Uterus (tissue), 4 donors: Measurements from ENCODE around the gene EPB41. TPM values are rescaled to one million over a fixed set of nuclear protein-coding genes. Genes with fewer than 3 reads are reported as not detected.
"Not testable (repeated sequence)": the region's sequence is repeated elsewhere in the genome, so short reads cannot be mapped to it uniquely, and the experiment has no call there.

Experiments used
- DNase-seq, 2 donors: peaks; one replicate each; pipeline ENCODE4 v3.0.0-alpha.2; 2019 to 2020
- H3K27ac ChIP-seq, 2 donors: fragments of 200-600 bp; sonication (generic); 1 replicate in 1 of 2; 2 replicates in 1 of 2; pipeline ENCODE4 v1.5.1; 2016 to 2018
- H3K27me3 ChIP-seq, 2 donors: fragments of 200-600 bp; sonication (generic); one replicate each; pipeline ENCODE4 v1.5.1; 2018 to 2019; ENCODE audit warnings: control low read depth in 1 of 2
- H3K36me3 ChIP-seq, 2 donors: fragments of 200-600 bp; sonication (generic); one replicate each; pipeline ENCODE4 v1.5.1; 2019; ENCODE audit warnings: control low read depth in 1 of 2
- H3K4me1 ChIP-seq, 2 donors: fragments of 200-600 bp; sonication (generic); one replicate each; pipeline ENCODE4 v1.5.1; 2018 to 2019; ENCODE audit warnings: control low read depth in 1 of 2
- H3K4me3 ChIP-seq, 2 donors: fragments of 200-600 bp; sonication (generic); 1 replicate in 1 of 2; 2 replicates in 1 of 2; pipeline ENCODE4 v1.5.1; 2018 to 2019; ENCODE audit warnings: mild to moderate bottlenecking in 1 of 2
- H3K9me3 ChIP-seq, 2 donors: fragments of 200-600 bp; sonication (generic); one replicate each; pipeline ENCODE4 v1.5.1; 2019; ENCODE audit warnings: control low read depth in 1 of 2
- POLR2A ChIP-seq, 2 donors: fragments of 450-650 bp; IDR thresholded peaks; one replicate each; pipeline ENCODE4 v1.6.1; 2016; ENCODE audit warnings: antibody characterized with exemption in 2 of 2, mild to moderate bottlenecking in 1 of 2, moderate library complexity in 1 of 2
- intact Hi-C: fragments of 100-400 bp; cut with DNase I; formaldehyde crosslinking; loops from one replicate; pipeline ENCODE4 v1.15.1; 2023; ENCODE audit warnings: low total_unique reads
- total RNA-seq, 4 donors: library from RNA; depleted of rRNA in 3 of 4; stranded (reverse); fragments of >200 nt in 3 of 4; gene quantifications; one replicate each; pipeline versions ENCODE4 v1.1.0 to v1.2.4, GENCODE V29; 2014 to 2023
- TF ChIP-seq, protein P1 (sequence below), 4 experiments: fragments of 200-600 bp in 2 of 4; fragments of 450-650 bp in 2 of 4; sonication (generic) in 2 of 4; IDR thresholded peaks; one replicate each; pipeline ENCODE4 v1.5.1; 2016 to 2019; ENCODE audit warnings: antibody characterized with exemption in 4 of 4, mild to moderate bottlenecking in 2 of 4, moderate library complexity in 1 of 4
- donor health status: DM: yes; HTN: yes; CAD: no.

The EPB41 gene
- total RNA-seq, 4 donors from 2014 or later: 16.2 to 1,146 (median 45.4) TPM

- TF ChIP-seq, protein P1, sequence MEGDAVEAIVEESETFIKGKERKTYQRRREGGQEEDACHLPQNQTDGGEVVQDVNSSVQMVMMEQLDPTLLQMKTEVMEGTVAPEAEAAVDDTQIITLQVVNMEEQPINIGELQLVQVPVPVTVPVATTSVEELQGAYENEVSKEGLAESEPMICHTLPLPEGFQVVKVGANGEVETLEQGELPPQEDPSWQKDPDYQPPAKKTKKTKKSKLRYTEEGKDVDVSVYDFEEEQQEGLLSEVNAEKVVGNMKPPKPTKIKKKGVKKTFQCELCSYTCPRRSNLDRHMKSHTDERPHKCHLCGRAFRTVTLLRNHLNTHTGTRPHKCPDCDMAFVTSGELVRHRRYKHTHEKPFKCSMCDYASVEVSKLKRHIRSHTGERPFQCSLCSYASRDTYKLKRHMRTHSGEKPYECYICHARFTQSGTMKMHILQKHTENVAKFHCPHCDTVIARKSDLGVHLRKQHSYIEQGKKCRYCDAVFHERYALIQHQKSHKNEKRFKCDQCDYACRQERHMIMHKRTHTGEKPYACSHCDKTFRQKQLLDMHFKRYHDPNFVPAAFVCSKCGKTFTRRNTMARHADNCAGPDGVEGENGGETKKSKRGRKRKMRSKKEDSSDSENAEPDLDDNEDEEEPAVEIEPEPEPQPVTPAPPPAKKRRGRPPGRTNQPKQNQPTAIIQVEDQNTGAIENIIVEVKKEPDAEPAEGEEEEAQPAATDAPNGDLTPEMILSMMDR (IDR thresholded peaks at IDR 0.05): no peak
- no peak for TF ChIP-seq POLR2A (IDR thresholded peaks at IDR 0.05)
- intact Hi-C loops: no loop called here
- DNase-seq: no peak
- Histone ChIP-seq H3K27ac (no peak overlapping the region), H3K9me3 (no peaks in the 10 kb centered on the region), H3K4me1 (no peaks in the 10 kb centered on the region), H3K36me3 (no peaks in the 10 kb centered on the region), H3K27me3 (no peaks in the 10 kb centered on the region), H3K4me3 (no peak overlapping the region)
Measured at GRCh38 chr1:28933918-28934317, 19.5 kb downstream of the EPB41 start.

GRCh38 chr1:28934676-28935075 is 20.3 kb downstream of the EPB41 start:
- H3K36me3 ChIP-seq: no peaks in the 10 kb centered on the region
- no peaks in the 10 kb centered on the region for H3K9me3 ChIP-seq
- no peaks in the 10 kb centered on the region for H3K27me3 ChIP-seq
- no peak overlapping the region for H3K27ac ChIP-seq
- TF ChIP-seq POLR2A (IDR thresholded peaks at IDR 0.05): no peak
- TF ChIP-seq, protein P1 (IDR thresholded peaks at IDR 0.05): no peak
- no peaks in the 10 kb centered on the region for H3K4me1 ChIP-seq
- DNase-seq: no peak
- H3K4me3 ChIP-seq: no peak overlapping the region
- intact Hi-C loops: no loop called here

DNA sequence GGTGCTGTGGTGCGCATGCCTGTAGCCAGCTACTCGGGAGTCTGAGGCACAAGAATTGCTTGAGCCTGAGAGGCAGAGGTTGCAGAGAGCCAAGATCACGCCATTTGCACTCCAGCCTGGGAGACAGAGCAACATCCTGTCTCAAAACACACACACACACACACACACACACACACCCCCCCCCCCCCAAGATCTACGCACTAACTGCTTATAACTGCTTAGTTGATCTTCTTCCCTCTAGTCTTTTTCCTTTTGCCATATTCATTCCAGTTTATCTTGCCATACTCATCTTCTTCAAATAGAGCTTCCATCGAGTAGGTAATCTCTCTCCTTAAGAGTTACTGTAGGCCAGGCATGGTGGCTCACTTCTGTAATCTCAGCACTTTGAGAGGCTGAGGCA is 20.9 kb downstream of the EPB41 start:
- Histone ChIP-seq H3K36me3 (no peaks in the 10 kb centered on the region), H3K9me3 (no peaks in the 10 kb centered on the region), H3K27me3 (no peaks in the 10 kb centered on the region), H3K4me1 (no peaks in the 10 kb centered on the region), H3K27ac (no peak overlapping the region), H3K4me3 (no peak overlapping the region)
- intact Hi-C loops: no loop called here
- TF ChIP-seq, protein P1 (IDR thresholded peaks at IDR 0.05): no peak
- TF ChIP-seq POLR2A (IDR thresholded peaks at IDR 0.05): no peak
- no peak for DNase-seq

- H3K27me3 ChIP-seq: no peaks in the 10 kb centered on the region
- no peak for DNase-seq
- H3K4me1 ChIP-seq: no peaks in the 10 kb centered on the region
- no peaks in the 10 kb centered on the region for H3K9me3 ChIP-seq
- no peak overlapping the region for H3K27ac ChIP-seq
- H3K4me3 ChIP-seq: no peak overlapping the region
- no peak for TF ChIP-seq POLR2A (IDR thresholded peaks at IDR 0.05)
- TF ChIP-seq, protein P1 (IDR thresholded peaks at IDR 0.05): no peak
- intact Hi-C loops: no loop called here
- H3K36me3 ChIP-seq: no peaks in the 10 kb centered on the region
Measured at GRCh38 chr1:28936094-28936493, 21.7 kb downstream of the EPB41 start.

DNA sequence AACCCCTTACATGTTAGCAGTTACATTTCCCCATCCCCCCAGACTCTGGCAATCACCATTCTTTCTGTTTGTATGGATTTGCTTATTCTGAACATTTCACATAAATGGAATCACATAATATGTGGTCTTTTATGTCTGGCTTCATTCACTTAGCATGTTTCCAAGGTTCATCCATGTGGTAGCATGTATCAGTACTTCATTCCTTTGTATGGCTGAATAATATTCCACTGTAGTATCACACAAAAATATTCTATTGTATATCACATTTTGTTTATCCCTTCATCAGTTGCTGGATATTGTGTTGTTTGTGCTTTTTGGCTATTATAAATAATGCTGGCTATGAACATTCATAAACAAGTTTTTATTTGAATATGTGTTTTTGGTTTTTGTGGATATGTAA is 22.2 kb downstream of the EPB41 start:
- Histone ChIP-seq H3K27me3 (no peaks in the 10 kb centered on the region), H3K9me3 (no peaks in the 10 kb centered on the region), H3K4me1 (no peaks in the 10 kb centered on the region), H3K4me3 (no peak overlapping the region), H3K27ac (no peak overlapping the region), H3K36me3 (no peaks in the 10 kb centered on the region)
- intact Hi-C loops: no loop called here
- DNase-seq: no peak
- TF ChIP-seq, protein P1 (IDR thresholded peaks at IDR 0.05): no peak
- TF ChIP-seq POLR2A (IDR thresholded peaks at IDR 0.05): no peak

GRCh38 chr1:28943581-28943980 is 29.2 kb downstream of the EPB41 start:
- intact Hi-C loops, H3K9me3 ChIP-seq, H3K36me3 ChIP-seq, H3K4me1 ChIP-seq, H3K4me3 ChIP-seq, H3K27me3 ChIP-seq, H3K27ac ChIP-seq, DNase-seq: not testable (repeated sequence)
